K562 treated with DMSO at 1 percent for 12 hours (cell line): Measurements from ENCODE around the gene COL6A6. TPM values are rescaled to one million over a fixed set of nuclear protein-coding genes. Genes with fewer than 3 reads are reported as not detected.

Experiments used
- total RNA-seq: library from RNA; unstranded; fragments of 300-600 nt; gene quantifications from 2 replicates; pipeline ENCODE4 v1.2.3, GENCODE V29; 2022; ENCODE audit not compliant: insufficient read depth

The COL6A6 gene
- not detected in 2 replicates for total RNA-seq

GRCh38 chr3:130516645-130517512 is at the start of gene COL6A6:
Gene COL6A6 (plus strand): TSS chr3:130517177. CDS start chr3:130560365, 43,188 bp downstream.

Other genes starting within 250 kb of the COL6A6 start
- gene COL6A5, start 171.5 kb upstream of the COL6A6 start, total RNA-seq, result 1.6 and 4.5 TPM in 2 replicates
- 12.1 and 13.4 TPM in 2 replicates for gene PIK3R4, start 229.7 kb downstream of the COL6A6 start, total RNA-seq